ENCODE data around the gene DCTN5.
"Not testable (repeated sequence)": the region's sequence is repeated elsewhere in the genome, so short reads cannot be mapped to it uniquely, and the experiment has no call there.

The DCTN5 gene

GRCh38 chr16:23694265-23694643 lies 53.0 kb downstream of the DCTN5 start:
- DNase-seq (ENCODE audit: low read depth): no peak

DNA sequence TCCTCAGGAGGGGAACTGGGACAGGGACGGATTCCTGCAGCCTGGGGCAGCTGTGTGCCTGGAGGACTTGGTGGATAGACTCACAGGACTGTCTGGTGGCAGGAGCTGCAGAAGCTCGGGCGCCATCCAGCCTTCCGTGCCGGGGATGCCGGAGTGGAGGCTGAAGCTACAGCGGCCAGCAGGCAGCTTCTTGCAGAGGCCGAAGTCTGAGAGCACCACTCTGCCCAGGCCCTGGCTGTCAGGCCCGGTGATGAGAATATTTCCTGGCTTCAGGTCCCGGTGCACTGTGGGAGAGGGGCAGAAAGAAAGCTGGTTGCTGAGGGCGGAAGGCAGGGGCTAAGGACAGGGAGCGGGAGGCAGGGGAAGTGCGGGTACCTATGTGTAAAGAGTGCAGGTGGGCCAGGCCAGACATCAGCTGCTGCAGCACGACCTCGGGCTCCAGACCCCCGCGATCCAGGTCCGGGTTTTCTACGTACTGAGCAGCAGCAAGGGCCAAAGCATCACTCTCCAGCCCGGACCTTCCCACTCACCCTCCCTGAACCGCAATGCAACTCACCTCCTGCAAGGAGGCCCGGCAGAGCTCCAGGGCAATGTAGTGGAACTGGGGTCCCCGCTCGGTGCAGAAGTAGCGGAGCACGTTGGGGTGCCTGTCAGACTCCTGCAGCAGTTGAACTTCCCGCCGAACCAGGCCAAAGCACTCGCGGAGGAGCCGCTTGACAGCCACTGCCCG lies 53.5 kb downstream of the DCTN5 start:
- no peak for DNase-seq (ENCODE audit: low read depth)

DNA sequence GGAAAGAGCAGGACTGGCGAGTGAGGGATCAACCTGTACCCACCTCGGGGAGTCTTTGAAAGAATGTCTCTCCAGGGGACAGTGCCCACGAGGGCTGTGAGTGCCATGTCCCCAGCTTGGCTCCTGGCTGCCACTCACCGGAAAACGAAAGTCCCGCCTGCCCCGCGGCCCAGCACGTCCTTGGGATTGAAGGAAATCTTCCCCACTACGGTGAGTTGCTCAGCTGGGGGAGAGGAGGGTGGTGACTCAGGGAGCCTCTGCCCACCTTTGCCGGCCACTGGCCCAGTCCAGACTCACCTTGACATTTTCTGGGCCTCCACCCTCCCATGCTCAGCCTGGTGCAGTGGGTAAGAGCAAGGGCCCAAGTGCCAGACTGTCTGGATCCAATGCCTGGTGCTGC lies 54.5 kb downstream of the DCTN5 start:
- no peak for DNase-seq (ENCODE audit: low read depth)

DNA sequence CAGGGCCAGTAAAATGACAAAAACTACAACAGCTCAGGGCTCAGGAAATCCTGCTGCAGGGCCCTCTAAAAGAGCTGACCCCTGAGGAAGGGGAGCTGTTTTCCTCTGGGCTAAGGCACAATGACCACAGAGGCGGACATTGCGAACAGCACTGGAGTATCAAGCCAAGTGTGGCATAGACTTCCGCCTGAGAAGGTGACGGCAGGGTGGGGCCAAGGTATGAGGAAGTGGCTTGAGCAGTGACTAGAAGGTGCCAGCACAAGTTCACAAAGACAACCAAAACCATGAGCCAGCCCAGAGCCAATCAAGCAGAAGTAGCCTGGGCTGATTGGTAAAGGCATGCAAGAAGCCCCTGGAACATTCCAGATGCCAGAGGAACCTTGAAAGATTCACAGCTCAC lies 57.8 kb downstream of the DCTN5 start:
- no peak for DNase-seq (ENCODE audit: low read depth)

DNA sequence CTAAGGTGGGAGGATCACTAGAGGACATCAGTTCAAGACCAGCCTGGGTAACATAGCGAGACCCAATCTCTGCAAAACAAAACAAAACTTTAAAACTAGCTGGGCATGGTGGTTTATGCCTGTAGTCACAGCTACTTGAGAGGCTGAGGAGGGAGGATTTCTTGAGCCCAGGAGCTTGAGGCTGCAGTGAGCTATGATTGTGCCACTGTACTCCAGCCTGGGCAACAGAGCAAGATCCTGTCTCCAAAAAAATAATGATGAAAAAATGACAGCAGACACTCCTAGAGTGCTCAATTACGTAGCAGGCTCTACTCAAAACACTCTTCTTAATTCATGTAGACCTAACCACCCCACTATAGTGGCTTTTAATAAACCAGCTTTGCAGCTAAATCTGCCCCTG lies 58.8 kb downstream of the DCTN5 start:
- no peak for DNase-seq (ENCODE audit: low read depth)

DNA sequence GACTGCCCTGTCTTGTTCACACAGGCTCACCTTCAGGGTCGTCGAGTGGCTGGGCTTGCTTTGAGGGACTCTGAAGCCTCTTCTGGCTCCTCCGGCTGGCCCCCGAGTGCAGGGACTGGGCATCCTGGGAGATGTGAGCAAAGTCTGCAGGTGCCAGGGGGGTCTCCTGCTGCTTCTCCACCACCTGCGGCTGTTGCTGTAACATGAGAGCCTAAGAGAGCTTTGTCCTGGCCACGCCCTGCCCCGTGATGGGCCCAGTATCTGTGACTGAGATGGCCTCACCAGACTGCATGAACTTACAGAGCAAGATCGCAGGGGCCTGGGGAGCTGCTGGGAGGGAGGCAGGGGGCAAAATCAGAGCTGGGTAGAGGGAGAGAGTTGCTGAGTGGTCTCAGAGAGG lies 59.2 kb downstream of the DCTN5 start:
- DNase-seq (ENCODE audit: low read depth): no peak

GRCh38 chr16:23701045-23701444 lies 59.8 kb downstream of the DCTN5 start:
- DNase-seq (ENCODE audit: low read depth): no peak

DNA sequence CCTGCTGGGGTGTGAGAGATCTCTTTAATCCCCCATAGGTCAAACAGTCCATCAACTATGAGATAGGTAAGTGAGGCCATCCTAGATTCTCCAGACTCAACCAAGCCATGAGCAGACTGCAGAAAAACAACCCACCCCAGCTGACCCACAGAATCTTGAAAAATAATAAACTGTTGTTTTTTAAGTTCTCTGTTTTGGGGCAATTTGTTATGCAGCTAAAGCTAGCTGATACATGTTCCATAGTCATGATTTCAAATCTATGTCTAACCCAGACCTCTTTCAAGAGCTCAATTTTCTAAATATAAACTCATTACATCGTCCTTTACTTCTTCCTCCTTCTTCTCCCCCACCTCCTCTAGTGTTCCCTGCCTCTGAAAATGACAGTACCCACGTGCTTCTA lies 61.7 kb downstream of the DCTN5 start:
- DNase-seq (ENCODE audit: low read depth): no peak

GRCh38 chr16:23704772-23705516 lies 63.7 kb downstream of the DCTN5 start:
- DNase-seq (ENCODE audit: low read depth): no peak

- DNase-seq (ENCODE audit: low read depth): no peak
Measured at GRCh38 chr16:23705517-23705902, 64.2 kb downstream of the DCTN5 start.

GRCh38 chr16:23706439-23706838 lies 65.2 kb downstream of the DCTN5 start:
- DNase-seq (ENCODE audit: low read depth): no peak

DNA sequence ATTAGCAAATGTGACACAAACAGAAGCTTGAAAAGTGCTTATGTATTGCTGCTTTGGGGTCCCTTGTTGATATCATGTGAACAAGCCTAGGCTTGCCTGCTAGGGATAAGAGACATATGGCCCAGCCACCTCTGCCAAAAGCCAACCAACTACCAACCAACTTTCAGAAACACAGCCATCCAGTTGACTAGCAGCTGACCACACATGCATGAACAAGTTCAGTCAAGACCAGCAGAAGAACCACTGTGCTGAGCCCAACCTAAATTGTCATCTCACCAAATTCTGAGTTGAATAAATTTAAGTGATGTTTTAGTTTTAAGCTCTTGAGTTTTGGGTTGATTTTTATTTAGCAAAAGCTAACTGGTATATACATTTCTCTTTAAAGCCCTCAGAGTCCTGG lies 68.3 kb downstream of the DCTN5 start:
- no peak for DNase-seq (ENCODE audit: low read depth)

DNA sequence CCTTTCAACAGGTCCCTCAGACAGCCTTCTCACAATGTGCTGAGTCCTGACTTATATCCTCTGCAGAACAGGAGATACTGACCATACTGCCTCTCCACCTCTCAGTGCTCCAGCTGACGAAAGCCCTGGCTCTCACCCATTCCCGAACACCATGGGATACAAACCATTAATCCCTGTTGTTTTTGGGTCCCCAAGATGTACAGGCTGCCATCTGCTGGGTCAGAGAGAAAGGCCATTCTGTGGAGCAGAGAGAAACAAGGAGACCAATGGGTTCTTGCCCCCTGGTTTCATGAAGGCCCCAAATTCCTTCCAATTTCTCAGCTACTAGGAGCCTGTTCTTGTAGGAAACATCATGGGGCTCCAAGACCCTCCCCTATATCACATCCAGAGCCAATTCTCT lies 68.7 kb downstream of the DCTN5 start:
- no peak for DNase-seq (ENCODE audit: low read depth)

DNA sequence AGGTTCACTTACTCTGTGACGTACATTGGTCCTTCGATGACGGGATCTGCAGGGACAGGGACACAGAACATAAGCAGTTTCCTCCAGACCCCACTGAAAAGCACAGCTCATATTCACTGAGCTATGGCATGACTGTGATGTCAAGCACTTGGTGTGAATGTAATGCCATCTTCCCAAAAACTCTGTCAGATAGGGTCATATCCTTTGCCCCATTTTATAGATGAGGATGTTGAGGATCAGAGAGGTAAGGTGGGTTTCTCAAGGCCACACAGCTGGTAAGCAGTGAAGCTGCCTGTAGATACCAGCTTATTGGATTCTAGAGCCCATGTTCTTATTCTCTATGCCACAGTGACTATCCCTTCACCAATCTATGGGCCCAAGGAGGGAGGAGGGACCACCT lies 69.2 kb downstream of the DCTN5 start:
- DNase-seq (ENCODE audit: low read depth): no peak

- DNase-seq (ENCODE audit: low read depth): no peak
Measured at GRCh38 chr16:23711785-23712184, 70.5 kb downstream of the DCTN5 start.

DNA sequence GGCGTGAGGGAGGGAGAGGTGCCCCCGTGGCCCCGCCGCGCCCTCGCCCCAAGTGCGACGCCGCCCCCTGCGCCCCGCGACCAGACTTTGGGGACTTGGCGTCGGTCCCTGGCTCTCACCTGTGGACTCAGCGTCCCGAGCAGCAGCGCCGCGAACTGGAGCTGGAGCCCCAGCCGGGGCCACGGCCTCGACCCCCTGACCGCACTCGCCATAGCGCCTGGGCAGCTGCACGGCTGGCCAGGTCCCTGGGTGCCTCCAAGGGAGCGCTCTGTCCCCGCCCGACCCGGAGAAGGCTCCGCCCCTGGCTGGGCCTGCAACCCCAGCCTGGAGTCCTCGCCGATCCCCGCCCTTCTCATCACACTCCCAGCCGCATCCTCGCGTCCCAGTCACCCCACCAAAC lies 71.7 kb downstream of the DCTN5 start, which contains the start of gene ERN2:
TSS of gene ERN2 (minus strand) at position 247 of the 400 bp plus-strand sequence. CDS start at position 212, 35 bp downstream.
- no peak for DNase-seq (ENCODE audit: low read depth)

DNA sequence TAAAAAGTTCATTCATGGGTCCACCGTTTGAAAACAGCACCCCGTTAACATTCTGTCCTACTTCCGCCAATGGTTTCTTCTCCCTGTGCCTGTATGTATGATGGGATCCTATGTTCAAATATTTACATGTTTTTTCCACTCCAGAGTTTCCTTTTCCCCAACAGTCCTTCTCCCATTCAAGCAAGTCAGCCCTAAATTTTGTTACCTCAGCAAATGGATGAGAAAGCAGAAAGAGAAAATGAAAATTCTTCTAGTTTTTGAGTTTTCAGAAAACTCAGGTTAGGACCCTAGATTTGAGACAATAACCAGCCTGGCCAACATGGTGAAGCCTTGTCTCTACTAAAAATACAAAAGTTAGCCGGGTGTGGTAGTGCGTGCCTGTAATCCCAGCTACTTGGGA lies 75.2 kb downstream of the DCTN5 start:
- DNase-seq (ENCODE audit: low read depth): no peak

- not testable (repeated sequence) for DNase-seq (ENCODE audit: low read depth)
Measured at GRCh38 chr16:23722613-23723240, 81.5 kb downstream of the DCTN5 start.

- no peak for DNase-seq (ENCODE audit: low read depth)
Measured at GRCh38 chr16:23724096-23724784, 83.0 kb downstream of the DCTN5 start.

DNA sequence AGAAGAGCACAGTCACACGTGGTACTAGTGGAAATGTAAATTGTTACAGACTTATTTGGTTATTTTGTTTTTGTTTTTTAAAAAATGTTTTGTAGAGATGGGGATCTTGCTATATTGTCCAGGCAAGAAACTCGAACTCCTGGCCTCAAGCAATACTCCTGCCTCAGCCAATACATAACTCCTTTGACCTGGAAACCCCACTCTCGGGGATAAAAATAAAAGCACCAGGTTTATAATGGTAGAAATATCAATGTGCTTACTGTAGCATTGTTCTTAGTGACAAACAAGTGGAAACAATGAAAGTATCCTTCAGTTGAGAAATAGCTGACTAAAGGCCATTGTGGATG lies 83.5 kb downstream of the DCTN5 start:
- DNase-seq (ENCODE audit: low read depth): no peak

DNA sequence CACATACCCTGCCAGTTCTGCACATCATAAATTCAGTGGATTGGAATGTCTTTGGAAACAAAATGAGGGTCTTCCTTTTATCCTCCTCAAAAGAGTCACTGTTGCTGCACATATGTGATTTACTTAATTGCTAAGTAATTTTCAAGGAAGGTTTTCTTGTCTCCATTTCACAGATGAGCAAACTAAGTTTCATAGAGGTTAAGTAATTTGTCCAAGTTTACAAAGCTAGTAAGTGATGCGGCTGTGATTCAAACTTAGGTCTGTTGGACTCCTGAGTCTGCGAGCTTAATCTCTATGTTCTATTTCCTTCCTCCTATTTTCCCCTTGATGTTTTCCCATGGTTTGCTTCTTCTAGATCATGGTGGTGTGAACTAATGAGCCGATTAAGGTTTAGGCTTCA lies 85.4 kb downstream of the DCTN5 start:
- DNase-seq (ENCODE audit: low read depth): no peak
